H1 (cell line): ENCODE measurements around the gene KCND1. TPM values are rescaled to one million over a fixed set of nuclear protein-coding genes. Genes with fewer than 3 reads are reported as not detected.
A peak's percentile ranks its signal among the peaks of the same experiment; 100 is the strongest.

Source experiments
- CTCF ChIA-PET: fragments of 300-600 bp; sonication (Branson Sonifier 250); formaldehyde crosslinking; loops from one replicate; lab custom pipeline; 2021; ENCODE audit not compliant: partially characterized antibody; lab: Charles Lee
- POLR2A ChIA-PET: fragments of 300-600 bp; sonication (Branson Sonifier 250); formaldehyde crosslinking; loops from one replicate; lab custom pipeline; 2021; ENCODE audit warnings: inconsistent platforms; ENCODE audit not compliant: partially characterized antibody; lab: Charles Lee
- DNase-seq, 2 experiments: peaks; one replicate each; pipeline versions ENCODE4 v3.0.0 to v3.0.0-alpha.2; 2010 to 2022; ENCODE audit warnings: low spot score in 2 of 2, low read depth in 1 of 2, mixed read lengths in 1 of 2
- FAIRE-seq: peaks from 2 replicates; lab custom pipeline; 2011; peaks lifted over from hg19 to GRCh38; lab: Jason Lieb, UNC
- H2AFZ ChIP-seq: 2 replicates; pipeline ENCODE4 v1.8.1; 2012; ENCODE audit warnings: low read length, inconsistent platforms
- H2AK5ac ChIP-seq: 2 replicates; pipeline ENCODE4 v1.6.1; 2013; ENCODE audit warnings: low read depth, low read length
- H2BK120ac ChIP-seq: replicated peaks from 2 replicates; pipeline ENCODE3; 2013; ENCODE audit warnings: low read depth, low read length, inconsistent platforms
- H2BK12ac ChIP-seq: 2 replicates; pipeline ENCODE4 v1.6.1; 2013; ENCODE audit warnings: low read depth, low read length
- H2BK15ac ChIP-seq: 2 replicates; pipeline ENCODE4 v1.6.1; 2013; ENCODE audit warnings: low read length
- H2BK20ac ChIP-seq: 2 replicates; pipeline ENCODE4 v1.6.1; 2013; ENCODE audit warnings: low read length
- H2BK5ac ChIP-seq: 2 replicates; pipeline ENCODE4 v1.6.1; 2013; ENCODE audit warnings: low read depth, low read length
- H3K14ac ChIP-seq: 2 replicates; pipeline ENCODE4 v1.6.1; 2013; ENCODE audit warnings: inconsistent platforms; ENCODE audit not compliant: insufficient read length
- H3K18ac ChIP-seq: 2 replicates; pipeline ENCODE4 v1.6.1; 2013; ENCODE audit warnings: low read length; ENCODE audit errors: extremely low read depth
- H3K23ac ChIP-seq: 2 replicates; pipeline ENCODE4 v1.6.1; 2013; ENCODE audit warnings: inconsistent platforms; ENCODE audit not compliant: insufficient read length
- H3K23me2 ChIP-seq: 2 replicates; pipeline ENCODE4 v1.6.1; 2013; ENCODE audit warnings: low read depth, low read length
- H3K27ac ChIP-seq: 2 replicates; pipeline ENCODE4 v1.6.1; 2011; ENCODE audit warnings: low read depth, low read length, inconsistent platforms
- H3K27me3 ChIP-seq, 4 experiments: replicated peaks in 1 of 4; 1 replicate in 1 of 4; 2 replicates in 3 of 4; pipeline versions ENCODE4 v1.6.1 to v1.8.1; 2011 to 2013; ENCODE audit warnings: low read length in 3 of 4, mild to moderate bottlenecking in 3 of 4, inconsistent platforms in 2 of 4, mixed read lengths in 2 of 4, moderate library complexity in 1 of 4; ENCODE audit not compliant: control insufficient read depth in 3 of 4, insufficient read depth in 3 of 4; ENCODE audit errors: extremely low read depth in 1 of 4
- H3K36me3 ChIP-seq, 4 experiments: 2 replicates each; pipeline versions ENCODE4 v1.6.1 to v1.8.1; 2011 to 2013; ENCODE audit warnings: mild to moderate bottlenecking in 4 of 4, low read length in 3 of 4, moderate library complexity in 2 of 4, control low read depth in 1 of 4, inconsistent platforms in 1 of 4; ENCODE audit not compliant: insufficient read depth in 4 of 4, control insufficient read depth in 2 of 4
- H3K4ac ChIP-seq: replicated peaks from 2 replicates; pipeline ENCODE3; 2013; ENCODE audit warnings: low read length, low read depth, mixed read lengths, inconsistent platforms; ENCODE audit not compliant: insufficient read length
- H3K4me1 ChIP-seq, 4 experiments: replicated peaks in 1 of 4; 1 replicate in 1 of 4; 2 replicates in 3 of 4; pipeline versions ENCODE4 v1.6.1 to v1.8.1; 2011 to 2013; ENCODE audit warnings: low read length in 3 of 4, inconsistent platforms in 2 of 4, mixed read lengths in 1 of 4; ENCODE audit not compliant: insufficient read depth in 4 of 4, control insufficient read depth in 3 of 4
- H3K4me2 ChIP-seq, 2 experiments: 2 replicates each; pipeline versions ENCODE4 v1.6.1 to v1.8.1; 2011 to 2013; ENCODE audit warnings: low read depth in 2 of 2, low read length in 2 of 2, control low read depth in 1 of 2, inconsistent platforms in 1 of 2, mild to moderate bottlenecking in 1 of 2; ENCODE audit not compliant: insufficient read depth in 1 of 2
- H3K4me3 ChIP-seq, 4 experiments: fragments of 200-600, 300-600 bp in 1 of 4; sonication (generic), shearing (Covaris generic), sonication (Bioruptor Twin) in 1 of 4; 2 replicates each; pipeline versions ENCODE4 v1.5.1 to v1.8.1; 2011 to 2016; ENCODE audit warnings: low read length in 4 of 4, low read depth in 3 of 4, control low read depth in 2 of 4, inconsistent platforms in 2 of 4, mild to moderate bottlenecking in 2 of 4, mixed read lengths in 1 of 4, moderate library complexity in 1 of 4; ENCODE audit not compliant: insufficient read depth in 2 of 4; ENCODE audit errors: extremely low read depth in 1 of 4
- H3K56ac ChIP-seq: replicated peaks from 2 replicates; pipeline ENCODE3; 2013; ENCODE audit warnings: low read depth, mild to moderate bottlenecking, mixed read lengths, low read length, inconsistent platforms; ENCODE audit not compliant: insufficient read length
- H3K79me1 ChIP-seq: 2 replicates; pipeline ENCODE4 v1.6.1; 2013; ENCODE audit warnings: low read depth, low read length, control low read depth
- H3K79me2 ChIP-seq, 2 experiments: 2 replicates each; pipeline versions ENCODE4 v1.6.1 to v1.8.1; 2012 to 2013; ENCODE audit warnings: low read length in 2 of 2, mild to moderate bottlenecking in 2 of 2, inconsistent platforms in 1 of 2; ENCODE audit not compliant: insufficient read depth in 2 of 2, control insufficient read depth in 1 of 2
- H3K9ac ChIP-seq, 4 experiments: replicated peaks in 1 of 4; 1 replicate in 1 of 4; 2 replicates in 3 of 4; pipeline versions ENCODE4 v1.6.1 to v1.8.1; 2011 to 2013; ENCODE audit warnings: low read depth in 3 of 4, low read length in 3 of 4, control low read depth in 2 of 4, mild to moderate bottlenecking in 2 of 4, moderate library complexity in 2 of 4, inconsistent platforms in 1 of 4; ENCODE audit errors: extremely low read depth in 1 of 4
- H3K9me3 ChIP-seq, 2 experiments: 2 replicates each; pipeline versions ENCODE4 v1.6.1 to v1.8.1; 2012 to 2013; ENCODE audit warnings: mild to moderate bottlenecking in 2 of 2, moderate library complexity in 2 of 2, control low read depth in 1 of 2, inconsistent platforms in 1 of 2, low read depth in 1 of 2, low read length in 1 of 2, mixed read lengths in 1 of 2; ENCODE audit not compliant: insufficient read depth in 2 of 2
- H4K20me1 ChIP-seq, 2 experiments: replicated peaks in 1 of 2; 2 replicates each; pipeline versions ENCODE3 to v1.8.1; 2011 to 2013; ENCODE audit warnings: inconsistent platforms in 2 of 2, low read length in 2 of 2, mild to moderate bottlenecking in 1 of 2; ENCODE audit not compliant: insufficient read depth in 2 of 2, control insufficient read depth in 1 of 2
- H4K5ac ChIP-seq: 2 replicates; pipeline ENCODE4 v1.6.1; 2013; ENCODE audit warnings: low read length, low read depth, mixed read lengths, inconsistent platforms; ENCODE audit not compliant: insufficient read length
- H4K8ac ChIP-seq: 2 replicates; pipeline ENCODE4 v1.8.0; 2013; ENCODE audit warnings: mild to moderate bottlenecking, moderate library complexity, low read length, inconsistent platforms; ENCODE audit not compliant: insufficient read depth; ENCODE audit errors: extremely low read depth
- H4K91ac ChIP-seq: replicated peaks from 2 replicates; pipeline ENCODE3; 2013; ENCODE audit warnings: low read length, mixed read lengths, inconsistent platforms; ENCODE audit not compliant: insufficient read length
- PHF8 ChIP-seq: fragments of 200-600 bp; sonication (generic); conservative IDR thresholded peaks from 2 replicates; pipeline ENCODE4 v1.7.1; 2012; ENCODE audit warnings: low read depth, mild to moderate bottlenecking, inconsistent platforms, low read length, moderate library complexity
- SAP30 ChIP-seq: fragments of 300-600 bp; sonication (generic); IDR thresholded peaks from 2 replicates; pipeline ENCODE4 v1.7.1; 2012; ENCODE audit warnings: low read length, moderate library complexity, mild to moderate bottlenecking, inconsistent platforms; ENCODE audit not compliant: insufficient read depth, insufficient replicate concordance
- WGBS, 2 experiments: shearing (Covaris generic) in 1 of 2; methylation state at CpG; one replicate each; pipeline versions ENCODE4 v1.1.6 to v1.1.7; 2013 to 2015; ENCODE audit warnings: low lambda C conversion rate in 2 of 2, mixed read lengths in 2 of 2, inconsistent platforms in 1 of 2, low coverage in 1 of 2, missing lambda C conversion rate in 1 of 2; ENCODE audit not compliant: insufficient replicate concordance in 2 of 2, insufficient coverage in 1 of 2, insufficient read length in 1 of 2; ENCODE audit errors: extremely low coverage in 1 of 2, missing lambda C conversion rate in 1 of 2; 5-methylcytosine and 5-hydroxymethylcytosine counted together
- polyA plus RNA-seq, 7 experiments: library from polyadenylated mRNA; depleted of rRNA in 3 of 7; stranded (reverse) in 5 of 7; unstranded in 2 of 7; fragments of >200 nt in 5 of 7; fragments of 200-250 nt in 2 of 7; gene quantifications; 1 replicate in 5 of 7; 2 replicates in 1 of 7; 4 replicates in 1 of 7; pipeline versions ENCODE4 v1.2.1 to v1.2.3, GENCODE V29; 2011 to 2013; ENCODE audit warnings: missing spikeins in 2 of 7, mixed read lengths in 2 of 7
- total RNA-seq: library from RNA; stranded (reverse); fragmentation: NEBNext Ultra II Directional; extraction: Animal tissue kit (Norgen Biotek cat#: 25700); gene quantifications from 2 replicates; pipeline ENCODE4 v1.2.1, GENCODE V29; 2021

KCND1 gene
- total and polyA plus RNA-seq, 2 of the 8 experiments (the other 6 are each of a cell fraction or from before 2014, with no cell fraction given): 3.1 to 6.8 TPM

GRCh38 chrX:48958635-48959094 lies 13.0 kb downstream of the KCND1 start:
- CTCF ChIA-PET: interaction anchor here (2.0 to 2.2 kb wide), 2 partner anchors 10 to 14 kb away, joined by 4 to 15 read pairs; partner anchors contain the start of gene KCND1
- peaks cover 16 to 34% of the 10 kb centered on the region in 2 experiments; a peak in 3 of 4 replicates for H3K79me2 ChIP-seq
- H4K91ac ChIP-seq: no peak overlapping the region
- peak in 1 of 2 experiments; percentile 48 for DNase-seq
- peak; percentile 13 for FAIRE-seq
- peak overlapping the region; percentile 35 for H4K8ac ChIP-seq
- no peak overlapping the region for H2AK5ac ChIP-seq
- no peak overlapping the region for H3K56ac ChIP-seq
- H2BK12ac ChIP-seq: no peak overlapping the region
- H4K20me1 ChIP-seq: peaks cover 0 to 2% of the 10 kb centered on the region in 2 experiments
- H2BK15ac ChIP-seq: no peak overlapping the region
- peaks cover 7% of the 10 kb centered on the region; the same call in 1 of the 2 replicates for H3K79me1 ChIP-seq
- H2AFZ ChIP-seq: no peak overlapping the region
- peak overlapping the region in 2 of 4 experiments; percentile 34 to 47; a peak in 3 of 7 replicates for H3K9ac ChIP-seq
- peak overlapping the region; percentile 47 to 94 (median 70); a peak in 7 of 8 replicates for H3K4me3 ChIP-seq
- H3K27ac ChIP-seq: no peak overlapping the region
- peaks cover 4% of the 10 kb centered on the region; the same call in 1 of the 2 replicates for H3K23me2 ChIP-seq
- H4K5ac ChIP-seq: no peak overlapping the region
- no peak overlapping the region for H2BK120ac ChIP-seq
- H3K9me3 ChIP-seq: no peaks in the 10 kb centered on the region
- POLR2A ChIA-PET: interaction anchor here (0.6 to 6.7 kb wide), 11 partner anchors 12 to 882 kb away, joined by 3 to 70 read pairs (median 5); partner anchors contain the start of genes KCND1, PQBP1, SLC35A2 and TIMM17B
- WGBS, 2 experiments: 8% methylated on average over 14 of the region's 21 CpGs; no CpG with 5 or more reads in 1 of the 2 experiments
- no peak overlapping the region for H2BK20ac ChIP-seq
- TF ChIP-seq PHF8: 0 out of 2 replicates have a peak, but pooled peaks have one; percentile 11
- TF ChIP-seq SAP30: no peak
- H3K4me1 ChIP-seq: peaks cover 0 to 7% (median 2%) of the 10 kb centered on the region in 4 experiments; a peak in 4 of 7 replicates
- peaks cover 0 to 13% (median 6%) of the 10 kb centered on the region in 4 experiments; a peak in 6 of 8 replicates for H3K36me3 ChIP-seq
- no peak overlapping the region for H3K18ac ChIP-seq
- H2BK5ac ChIP-seq: no peak overlapping the region
- H3K14ac ChIP-seq: no peak overlapping the region
- no peak overlapping the region for H3K23ac ChIP-seq
- no peaks in the 10 kb centered on the region for H3K27me3 ChIP-seq
- H3K4ac ChIP-seq: no peak overlapping the region
- peak overlapping the region; percentile 64 to 72 for H3K4me2 ChIP-seq
